Right forelimb (tissue), 1 donor: ENCODE measurements around the gene ARRB1.
"Not testable (repeated sequence)": the region's sequence is repeated elsewhere in the genome, so short reads cannot be mapped to it uniquely, and the experiment has no call there.

Experiments used
- DNase-seq: peaks from one replicate; pipeline ENCODE4 v3.0.0-alpha.2; 2018

ARRB1 gene

GRCh38 chr11:75351541-75351790 lies at the start of gene ARRB1:
ARRB1 (minus strand) TSS chr11:75351661; CDS start chr11:75351607, 54 bp downstream.
- no peak for DNase-seq

GRCh38 chr11:75400146-75400865 lies 48.8 kb upstream of the ARRB1 start:
- DNase-seq: no peak

DNA sequence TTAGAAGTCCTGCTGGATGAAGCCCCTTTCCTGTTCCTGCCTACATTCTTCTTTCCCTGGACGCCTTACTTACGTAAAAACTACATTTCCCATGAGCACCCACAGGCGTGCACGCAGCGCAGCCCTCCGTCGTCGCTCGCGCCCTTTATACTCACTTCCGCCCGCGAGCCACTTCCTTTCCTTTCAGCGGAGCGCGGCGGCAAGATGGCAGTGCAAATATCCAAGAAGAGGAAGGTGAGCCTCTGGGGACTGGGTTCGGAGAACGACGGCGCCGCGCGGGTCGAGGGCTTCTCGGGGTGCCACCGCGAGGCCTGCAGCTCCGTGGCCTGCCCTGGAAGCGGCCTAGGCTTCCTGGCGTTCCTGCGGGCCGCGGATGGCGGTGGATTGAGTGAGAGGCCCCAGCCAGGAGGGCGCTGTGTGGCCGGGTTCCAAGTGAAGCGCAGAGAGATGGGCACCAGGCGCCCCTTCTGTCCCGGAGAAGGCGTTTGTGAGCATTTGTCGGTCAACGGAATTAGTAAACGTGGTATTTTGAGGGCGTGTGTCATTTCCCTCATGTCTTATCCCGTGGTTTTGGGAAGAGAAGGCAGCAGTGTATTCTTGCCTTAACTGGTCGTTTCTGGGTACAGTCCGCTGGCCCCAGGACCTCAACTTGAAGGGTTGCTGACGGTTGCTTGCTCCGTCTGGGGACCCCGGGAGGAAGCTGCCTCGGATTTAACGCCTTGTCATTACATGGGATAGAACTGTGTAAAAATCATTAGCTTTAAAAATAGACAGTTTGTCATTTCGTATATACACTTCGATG lies 48.1 kb upstream of the ARRB1 start, which contains the start of gene RPS3:
RPS3 (plus strand) TSS at position 175 of the 802 bp plus-strand sequence; CDS start at position 205, 30 bp downstream.
- peak; percentile 93 for DNase-seq

DNA sequence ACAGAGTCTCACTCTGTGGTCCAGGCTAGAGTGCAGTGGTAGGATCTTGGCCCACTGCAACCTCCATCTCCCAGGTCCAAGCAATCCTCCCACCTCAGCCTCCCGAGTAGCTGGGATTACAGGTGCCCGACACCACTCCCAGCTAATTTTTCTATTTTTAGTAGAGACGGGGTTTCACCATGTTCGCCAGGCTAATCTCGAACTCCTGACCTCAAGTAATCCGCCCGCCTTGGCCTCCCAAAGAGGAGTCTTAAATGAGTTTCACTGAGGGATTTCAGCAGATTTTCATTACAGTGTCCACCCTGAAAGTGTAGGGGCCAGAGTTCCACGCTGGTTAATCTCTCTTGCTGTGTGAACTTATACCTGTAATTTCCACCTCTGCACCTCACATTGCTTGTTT lies 47.4 kb upstream of the ARRB1 start:
- no peak for DNase-seq

- no peak for DNase-seq
Observed at GRCh38 chr11:75394085-75394840, 42.8 kb upstream of the ARRB1 start.

- DNase-seq: no peak
Observed at GRCh38 chr11:75389925-75390324, 38.5 kb upstream of the ARRB1 start.

DNA sequence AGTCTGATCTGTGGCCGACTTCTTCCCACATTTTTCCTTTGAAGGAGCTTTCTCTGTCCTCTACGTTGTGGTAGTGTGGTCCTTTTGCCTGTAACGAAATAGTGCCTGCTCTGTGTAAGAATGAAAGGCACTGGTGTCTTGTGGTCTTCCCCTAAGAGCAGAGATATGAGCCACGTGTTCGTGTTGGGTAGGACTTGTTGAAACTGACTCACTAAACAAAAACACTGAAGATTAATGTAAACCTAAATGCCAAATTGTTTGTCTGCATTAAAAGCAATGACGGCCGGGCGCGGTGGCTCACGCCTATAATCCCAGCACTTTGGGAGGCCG lies 37.8 kb upstream of the ARRB1 start:
- no peak for DNase-seq

DNA sequence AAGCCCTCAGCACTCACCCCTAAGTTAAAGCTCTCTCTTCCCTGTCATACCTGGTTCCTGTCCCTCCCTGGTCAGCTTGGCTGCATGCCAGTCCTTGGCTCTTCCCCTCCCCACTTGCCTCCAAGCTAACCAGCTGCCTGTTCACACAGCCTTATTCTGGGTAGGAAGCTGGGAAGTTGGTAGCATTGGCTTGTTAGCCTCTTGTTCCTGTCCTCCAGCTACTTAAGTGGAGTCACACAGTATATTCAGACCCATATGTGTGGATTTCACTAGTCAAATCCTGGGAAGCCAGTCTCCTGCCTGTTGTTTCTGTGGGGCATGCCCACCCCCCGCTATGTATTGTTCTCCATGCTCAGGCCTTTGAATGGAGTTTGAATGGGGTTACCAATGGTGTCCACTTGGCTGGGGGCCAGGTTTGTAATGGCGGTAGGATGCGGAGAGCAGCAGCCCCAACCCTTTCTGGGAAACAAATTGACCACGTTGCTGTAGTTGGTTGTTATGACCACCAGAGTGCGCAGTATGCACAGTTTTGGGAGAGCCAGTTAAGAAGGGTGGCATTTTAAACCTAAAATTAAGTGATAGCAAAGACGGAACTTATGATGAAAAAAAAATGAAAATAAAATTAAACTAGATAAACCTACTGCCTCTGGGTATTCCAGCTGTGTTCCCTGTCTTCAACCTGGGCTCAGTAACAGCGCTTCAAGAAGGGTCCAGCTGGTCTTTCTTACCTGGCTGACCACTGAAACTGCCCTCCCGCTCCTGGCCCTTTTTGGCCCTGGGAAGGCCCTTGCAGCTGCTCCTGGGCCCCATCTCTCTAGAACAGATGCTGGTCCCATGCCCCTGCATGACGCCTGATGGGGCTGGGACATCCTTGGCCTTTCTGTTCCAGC lies 37.2 kb upstream of the ARRB1 start:
- peak; percentile 71 for DNase-seq

DNA sequence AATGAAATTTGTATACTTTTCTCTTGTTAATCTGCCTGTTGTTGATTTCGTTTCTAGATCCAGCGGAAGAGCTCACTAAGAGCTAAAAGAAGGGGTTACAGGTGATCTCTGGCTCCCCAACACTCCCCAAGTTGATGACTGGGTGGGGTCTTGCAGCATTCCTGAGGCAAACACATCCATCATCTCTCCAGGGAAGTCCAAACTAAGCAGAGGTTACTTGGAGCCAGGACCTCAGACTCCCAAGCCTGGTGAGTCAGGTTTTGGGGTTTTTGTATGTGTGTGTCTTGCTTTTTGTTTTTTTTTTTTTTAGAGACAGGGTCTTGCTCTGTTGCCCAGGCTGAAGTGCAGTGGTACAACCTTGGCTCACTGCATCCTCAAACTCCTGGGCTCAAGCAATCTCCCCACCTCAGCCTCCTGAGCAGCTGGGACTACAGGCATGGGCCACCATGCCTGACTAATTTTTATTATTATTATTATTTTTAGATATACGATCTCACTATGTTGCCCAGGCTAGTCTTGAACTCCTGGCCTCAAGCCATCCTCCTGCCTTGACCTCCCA lies 36.4 kb upstream of the ARRB1 start:
- no peak for DNase-seq

- DNase-seq: no peak
Observed at GRCh38 chr11:75386942-75387630, 35.6 kb upstream of the ARRB1 start.

DNA sequence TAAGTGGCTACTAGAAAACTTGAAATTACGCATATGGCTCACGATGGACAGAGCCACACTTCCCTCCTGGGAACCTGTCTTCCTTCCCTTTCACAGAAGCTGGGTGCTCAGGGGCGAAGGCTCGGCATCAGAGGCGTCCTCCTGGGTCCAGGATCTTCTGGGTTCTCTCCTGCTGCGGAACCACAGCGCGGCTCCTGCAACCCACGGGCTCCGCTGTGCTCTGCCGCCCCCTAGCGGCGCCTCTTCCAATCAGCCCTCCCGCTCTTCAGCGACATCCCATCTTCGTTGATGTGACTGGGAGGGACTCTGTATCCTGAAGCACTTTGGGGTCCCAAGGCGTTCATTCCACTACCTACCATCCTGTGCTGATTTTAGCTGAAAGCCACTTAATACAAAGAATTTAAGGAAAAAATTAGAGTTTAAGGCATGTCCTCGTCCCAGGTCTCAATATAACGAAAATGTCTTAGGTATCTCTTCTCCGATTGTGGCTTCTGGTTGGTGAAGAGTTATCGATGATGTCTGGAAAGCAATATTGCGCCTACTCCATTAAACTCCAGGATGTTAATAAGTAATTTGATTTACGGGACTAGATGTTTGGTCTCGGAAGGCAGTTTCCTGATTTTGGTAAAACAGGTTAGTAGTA lies 33.1 kb upstream of the ARRB1 start:
- DNase-seq: peak; percentile 87

DNA sequence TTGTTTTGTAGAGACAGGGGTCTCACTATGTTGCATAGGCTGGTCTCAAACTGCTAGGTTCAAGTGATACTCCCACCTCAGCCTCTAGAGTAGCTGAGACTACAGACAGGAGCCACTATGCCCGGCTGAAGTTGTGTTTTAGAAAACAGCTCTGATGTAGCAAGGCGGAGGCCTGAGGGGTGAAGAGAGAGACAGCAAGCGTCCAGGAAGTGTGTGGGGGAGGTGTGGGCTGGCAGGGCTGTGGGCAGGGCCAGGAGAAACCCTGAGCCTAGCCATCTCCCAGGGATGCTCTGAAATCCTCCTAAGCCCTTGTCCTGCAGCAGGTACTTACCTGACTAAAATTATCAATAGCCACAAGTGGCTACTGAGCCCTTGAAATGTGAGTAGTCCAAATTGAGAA lies 31.8 kb upstream of the ARRB1 start:
- no peak for DNase-seq

DNA sequence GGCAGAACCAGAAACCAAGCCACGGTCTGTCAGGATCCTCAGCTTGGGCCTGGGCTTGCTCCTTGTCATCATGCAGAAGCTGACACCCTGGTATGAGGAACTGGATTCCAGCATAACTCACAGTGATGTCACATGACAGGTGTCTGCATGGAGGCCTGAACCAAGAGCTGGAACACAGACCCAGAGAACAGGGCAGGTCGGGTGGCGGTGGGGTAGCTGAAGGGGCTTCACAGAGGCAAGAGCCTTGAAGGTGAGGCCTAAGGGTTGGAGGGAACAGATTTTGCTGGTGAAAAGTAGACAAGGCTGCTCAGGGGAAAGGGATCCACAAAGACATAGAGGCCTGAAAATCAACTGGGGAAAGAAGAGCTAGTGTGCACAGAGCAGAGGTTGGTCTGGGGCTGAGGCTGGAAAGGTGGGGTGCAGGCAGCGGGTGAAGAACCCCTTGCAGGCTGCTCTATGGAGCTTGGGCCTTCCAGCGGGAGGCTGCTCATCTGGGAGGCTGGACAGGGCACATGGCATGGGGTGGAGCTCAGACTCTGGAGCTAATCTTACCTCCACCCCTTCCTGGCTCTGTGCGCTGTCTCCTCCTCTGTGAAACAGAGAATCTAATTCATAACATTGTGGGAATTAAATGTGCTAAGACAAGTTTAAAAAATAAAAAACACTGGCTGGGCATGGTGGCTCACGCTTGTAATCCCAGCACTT lies 29.4 kb upstream of the ARRB1 start:
- DNase-seq: no peak

DNA sequence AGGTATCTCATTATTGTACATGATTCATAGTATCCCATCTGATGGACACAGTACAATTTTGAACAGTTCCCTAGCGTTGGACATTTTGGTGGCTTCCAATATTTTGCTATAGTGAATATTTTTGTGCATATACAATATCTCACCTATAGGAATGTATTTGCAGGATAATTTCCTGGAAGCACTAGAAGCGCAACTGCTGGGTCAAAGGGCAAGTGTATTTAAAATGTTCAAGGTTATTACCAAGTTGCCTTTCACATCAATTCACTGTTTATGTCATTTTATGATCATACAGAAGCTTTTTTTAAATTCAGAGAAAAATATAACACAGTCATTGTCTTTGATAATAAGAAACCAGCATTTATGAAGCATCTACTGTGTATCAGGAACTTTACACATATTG lies 28.8 kb upstream of the ARRB1 start:
- DNase-seq: no peak

- not testable (repeated sequence) for DNase-seq
Observed at GRCh38 chr11:75378776-75379175, 27.3 kb upstream of the ARRB1 start.

GRCh38 chr11:75376175-75376574 lies 24.7 kb upstream of the ARRB1 start:
- DNase-seq: no peak

- DNase-seq: no peak
Observed at GRCh38 chr11:75375626-75376025, 24.2 kb upstream of the ARRB1 start.

- no peak for DNase-seq
Observed at GRCh38 chr11:75374646-75375045, 23.2 kb upstream of the ARRB1 start.

GRCh38 chr11:75373201-75373600 lies 21.7 kb upstream of the ARRB1 start:
- no peak for DNase-seq
